NCI-H1694 treated with DMSO at 0.1 percent for 48 hours (cell line): Measurements from ENCODE around the gene BRAF.
"Not testable (repeated sequence)": the region's sequence is repeated elsewhere in the genome, so short reads cannot be mapped to it uniquely, and the experiment has no call there.

Experiments used
- DNase-seq: peaks from one replicate; lab custom pipeline; 2025; lab: John Stamatoyannopoulos, UW

BRAF gene

GRCh38 chr7:140680886-140681285 is 243.8 kb downstream of the BRAF start:
- DNase-seq: no peak

GRCh38 chr7:140679186-140679585 is 245.5 kb downstream of the BRAF start:
- DNase-seq: no peak

- no peak for DNase-seq
These were observed 246.0 kb downstream of the BRAF start for GRCh38 chr7:140678816-140679130.

GRCh38 chr7:140678081-140678815 is 246.5 kb downstream of the BRAF start:
- no peak for DNase-seq

- DNase-seq: no peak
These were observed 247.2 kb downstream of the BRAF start for GRCh38 chr7:140677496-140677895.

GRCh38 chr7:140676956-140677355 is 247.8 kb downstream of the BRAF start:
- not testable (repeated sequence) for DNase-seq

GRCh38 chr7:140676306-140676705 is 248.4 kb downstream of the BRAF start:
- DNase-seq: no peak

- DNase-seq: no peak
These were observed 249.0 kb downstream of the BRAF start for GRCh38 chr7:140675726-140676125.

- no peak for DNase-seq
These were observed 249.6 kb downstream of the BRAF start for GRCh38 chr7:140674899-140675701.

GRCh38 chr7:140674356-140674800 is 250.4 kb downstream of the BRAF start:
- DNase-seq: no peak

GRCh38 chr7:140673774-140674155 is 251.0 kb downstream of the BRAF start:
- DNase-seq: no peak

- DNase-seq: no peak
These were observed 251.5 kb downstream of the BRAF start for GRCh38 chr7:140673063-140673773.

GRCh38 chr7:140672382-140673062 is 252.2 kb downstream of the BRAF start, which contains the start of gene ADCK2:
ADCK2 (plus strand) TSS chr7:140672945; CDS start chr7:140673331, 386 bp downstream.
- DNase-seq: no peak

GRCh38 chr7:140671966-140672365 is 252.8 kb downstream of the BRAF start:
- no peak for DNase-seq

GRCh38 chr7:140670343-140670935 is 254.3 kb downstream of the BRAF start:
- DNase-seq: no peak

- not testable (repeated sequence) for DNase-seq
These were observed 254.9 kb downstream of the BRAF start for GRCh38 chr7:140669862-140670261.

GRCh38 chr7:140669352-140669751 is 255.4 kb downstream of the BRAF start:
- no peak for DNase-seq
